ENCODE measurements around the gene TNS3.

Gene TNS3

GRCh38 chr7:47281161-47281560 lies 300.8 kb downstream of the TNS3 start:
- Histone ChIP-seq H3K4me1 (ENCODE audit: low read length) (no peaks in the 10 kb centered on the region), H3K36me3 (replicated peaks; ENCODE audit: insufficient read depth, low read length) (peaks cover 33% of the 10 kb centered on the region), H3K4me2 (ENCODE audit: low read depth, low read length) (no peak overlapping the region), H3K27ac (ENCODE audit: low read length) (no peak overlapping the region), H3K9me2 (replicated peaks; ENCODE audit: insufficient read depth, low read length) (no peaks in the 10 kb centered on the region), H3F3A (ENCODE audit: insufficient read depth, low read length) (no peaks in the 10 kb centered on the region), H2AFZ (ENCODE audit: low read length) (no peak overlapping the region), H3K9me3 (replicated peaks; ENCODE audit: insufficient read depth, low read length) (no peaks in the 10 kb centered on the region), H3K4me3 (ENCODE audit: low read length) (no peak overlapping the region), H3K79me2 (ENCODE audit: low read length) (no peaks in the 10 kb centered on the region), H3K27me3 (replicated peaks; ENCODE audit: insufficient read depth, low read length) (no peaks in the 10 kb centered on the region), H3K9ac (ENCODE audit: low read length) (no peak overlapping the region), H4K20me1 (ENCODE audit: insufficient read depth, low read length) (0 out of 2 replicates have a peak, but pooled peaks cover 5% of the 10 kb centered on the region)
- DNase-seq = no peak
- TF ChIP-seq, protein P1, sequence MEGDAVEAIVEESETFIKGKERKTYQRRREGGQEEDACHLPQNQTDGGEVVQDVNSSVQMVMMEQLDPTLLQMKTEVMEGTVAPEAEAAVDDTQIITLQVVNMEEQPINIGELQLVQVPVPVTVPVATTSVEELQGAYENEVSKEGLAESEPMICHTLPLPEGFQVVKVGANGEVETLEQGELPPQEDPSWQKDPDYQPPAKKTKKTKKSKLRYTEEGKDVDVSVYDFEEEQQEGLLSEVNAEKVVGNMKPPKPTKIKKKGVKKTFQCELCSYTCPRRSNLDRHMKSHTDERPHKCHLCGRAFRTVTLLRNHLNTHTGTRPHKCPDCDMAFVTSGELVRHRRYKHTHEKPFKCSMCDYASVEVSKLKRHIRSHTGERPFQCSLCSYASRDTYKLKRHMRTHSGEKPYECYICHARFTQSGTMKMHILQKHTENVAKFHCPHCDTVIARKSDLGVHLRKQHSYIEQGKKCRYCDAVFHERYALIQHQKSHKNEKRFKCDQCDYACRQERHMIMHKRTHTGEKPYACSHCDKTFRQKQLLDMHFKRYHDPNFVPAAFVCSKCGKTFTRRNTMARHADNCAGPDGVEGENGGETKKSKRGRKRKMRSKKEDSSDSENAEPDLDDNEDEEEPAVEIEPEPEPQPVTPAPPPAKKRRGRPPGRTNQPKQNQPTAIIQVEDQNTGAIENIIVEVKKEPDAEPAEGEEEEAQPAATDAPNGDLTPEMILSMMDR (IDR thresholded peaks at IDR 0.05; ENCODE audit: low read length) = no peak
- no peak for TF ChIP-seq EZH2 (optimal IDR thresholded peaks at IDR 0.05; ENCODE audit: low read depth, low read length)
- no peak for TF ChIP-seq EZH2phosphoT487 (IDR thresholded peaks at IDR 0.05; ENCODE audit: low read length)

DNA sequence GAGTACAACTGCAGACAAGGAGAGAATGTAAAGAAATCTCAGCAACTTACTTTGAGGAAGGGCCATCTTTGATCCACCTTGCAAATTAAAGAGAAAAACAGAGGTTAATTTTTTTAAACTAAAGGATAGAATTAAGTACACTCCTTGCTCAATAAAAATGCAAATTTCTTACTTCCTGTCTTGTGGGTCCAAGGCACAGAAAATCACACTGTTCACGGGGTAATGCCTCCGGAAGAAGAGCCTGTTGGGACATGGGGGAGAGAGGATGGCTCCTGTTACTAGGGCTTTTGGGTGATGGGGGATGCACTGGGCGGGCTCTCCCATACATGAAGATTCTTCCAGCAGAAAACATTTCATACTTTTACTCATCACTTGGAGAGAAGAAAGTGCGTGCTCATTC lies 301.8 kb downstream of the TNS3 start:
- no peak overlapping the region for H2AFZ ChIP-seq (ENCODE audit: low read length)
- H3F3A ChIP-seq (ENCODE audit: insufficient read depth, low read length) = no peaks in the 10 kb centered on the region
- peaks cover 26% of the 10 kb centered on the region; the same call in 1 of the 2 replicates for H3K36me3 ChIP-seq (replicated peaks; ENCODE audit: insufficient read depth, low read length)
- no peaks in the 10 kb centered on the region for H3K9me2 ChIP-seq (replicated peaks; ENCODE audit: insufficient read depth, low read length)
- H3K79me2 ChIP-seq (ENCODE audit: low read length) = no peaks in the 10 kb centered on the region
- TF ChIP-seq EZH2 (optimal IDR thresholded peaks at IDR 0.05; ENCODE audit: low read depth, low read length) = no peak
- no peak for TF ChIP-seq EZH2phosphoT487 (IDR thresholded peaks at IDR 0.05; ENCODE audit: low read length)
- TF ChIP-seq, protein P1 (IDR thresholded peaks at IDR 0.05; ENCODE audit: low read length) = no peak
- DNase-seq = no peak
- H3K27me3 ChIP-seq (replicated peaks; ENCODE audit: insufficient read depth, low read length) = no peaks in the 10 kb centered on the region
- 0 out of 2 replicates have a peak, but pooled peaks cover 5% of the 10 kb centered on the region for H4K20me1 ChIP-seq (ENCODE audit: insufficient read depth, low read length)
- no peak overlapping the region for H3K27ac ChIP-seq (ENCODE audit: low read length)
- no peak overlapping the region for H3K4me2 ChIP-seq (ENCODE audit: low read depth, low read length)
- H3K4me1 ChIP-seq (ENCODE audit: low read length) = no peaks in the 10 kb centered on the region
- no peak overlapping the region for H3K9ac ChIP-seq (ENCODE audit: low read length)
- no peak overlapping the region for H3K4me3 ChIP-seq (ENCODE audit: low read length)
- H3K9me3 ChIP-seq (replicated peaks; ENCODE audit: insufficient read depth, low read length) = no peaks in the 10 kb centered on the region

GRCh38 chr7:47278043-47278442 lies 303.9 kb downstream of the TNS3 start:
- TF ChIP-seq EZH2 (optimal IDR thresholded peaks at IDR 0.05; ENCODE audit: low read depth, low read length) (no peak), EZH2phosphoT487 (IDR thresholded peaks at IDR 0.05; ENCODE audit: low read length) (no peak)
- TF ChIP-seq, protein P1 (IDR thresholded peaks at IDR 0.05; ENCODE audit: low read length) = no peak
- Histone ChIP-seq H3K79me2 (ENCODE audit: low read length) (no peaks in the 10 kb centered on the region), H3K4me3 (ENCODE audit: low read length) (no peak overlapping the region), H4K20me1 (ENCODE audit: insufficient read depth, low read length) (0 out of 2 replicates have a peak, but pooled peaks cover 5% of the 10 kb centered on the region), H3K9ac (ENCODE audit: low read length) (no peak overlapping the region), H3K36me3 (replicated peaks; ENCODE audit: insufficient read depth, low read length) (peaks cover 15% of the 10 kb centered on the region; the same call in 1 of the 2 replicates), H2AFZ (ENCODE audit: low read length) (no peak overlapping the region), H3F3A (ENCODE audit: insufficient read depth, low read length) (no peaks in the 10 kb centered on the region), H3K27me3 (replicated peaks; ENCODE audit: insufficient read depth, low read length) (no peaks in the 10 kb centered on the region), H3K27ac (ENCODE audit: low read length) (no peak overlapping the region), H3K9me2 (replicated peaks; ENCODE audit: insufficient read depth, low read length) (no peaks in the 10 kb centered on the region), H3K4me2 (ENCODE audit: low read depth, low read length) (no peak overlapping the region), H3K9me3 (replicated peaks; ENCODE audit: insufficient read depth, low read length) (no peaks in the 10 kb centered on the region), H3K4me1 (ENCODE audit: low read length) (no peaks in the 10 kb centered on the region)
- no peak for DNase-seq
